GM12878 (cell line): ENCODE data around the gene TMEM144.

ENCODE experiments used
- TF ChIP-seq, protein P1 (sequence below), 3 experiments: IDR thresholded peaks in 2 of 3; conservative IDR thresholded peaks in 1 of 3; 2 replicates each; pipeline ENCODE4 v1.5.1; 2011; ENCODE audit warnings: low read depth in 3 of 3, low read length in 3 of 3, mild to moderate bottlenecking in 3 of 3, control low read depth in 2 of 3, moderate library complexity in 2 of 3, inconsistent platforms in 1 of 3, mixed read lengths in 1 of 3; ENCODE audit not compliant: control insufficient read depth in 2 of 3, insufficient read depth in 1 of 3; ENCODE audit errors: extremely low read depth in 1 of 3
- TF ChIP-seq, protein P2 (sequence below): IDR thresholded peaks from 2 replicates; pipeline ENCODE4 v1.6.1; 2011; ENCODE audit warnings: low read depth, mild to moderate bottlenecking, low read length, moderate library complexity, borderline replicate concordance; ENCODE audit errors: extremely low read depth

DNA sequence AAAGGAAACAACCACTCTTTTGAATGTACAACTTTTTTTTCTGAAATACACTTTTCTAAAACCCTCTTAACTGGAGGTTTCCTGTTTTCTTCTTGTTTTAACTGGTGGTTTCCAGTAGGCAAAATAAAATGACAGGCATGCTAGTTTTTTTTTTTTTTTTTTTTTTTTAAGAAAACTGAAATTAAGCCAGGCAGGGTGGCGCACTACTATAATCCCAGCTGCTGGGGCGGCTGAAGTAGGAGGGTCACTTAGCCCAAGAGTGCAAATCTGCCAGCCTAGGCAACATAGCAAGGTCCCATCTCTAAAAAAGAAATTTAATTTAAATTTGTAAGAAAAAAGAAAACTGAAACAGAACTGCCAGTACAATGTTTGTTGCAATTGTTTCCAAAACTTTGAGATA is 44.0 kb downstream of the TMEM144 start:
- TF ChIP-seq, protein P1, sequence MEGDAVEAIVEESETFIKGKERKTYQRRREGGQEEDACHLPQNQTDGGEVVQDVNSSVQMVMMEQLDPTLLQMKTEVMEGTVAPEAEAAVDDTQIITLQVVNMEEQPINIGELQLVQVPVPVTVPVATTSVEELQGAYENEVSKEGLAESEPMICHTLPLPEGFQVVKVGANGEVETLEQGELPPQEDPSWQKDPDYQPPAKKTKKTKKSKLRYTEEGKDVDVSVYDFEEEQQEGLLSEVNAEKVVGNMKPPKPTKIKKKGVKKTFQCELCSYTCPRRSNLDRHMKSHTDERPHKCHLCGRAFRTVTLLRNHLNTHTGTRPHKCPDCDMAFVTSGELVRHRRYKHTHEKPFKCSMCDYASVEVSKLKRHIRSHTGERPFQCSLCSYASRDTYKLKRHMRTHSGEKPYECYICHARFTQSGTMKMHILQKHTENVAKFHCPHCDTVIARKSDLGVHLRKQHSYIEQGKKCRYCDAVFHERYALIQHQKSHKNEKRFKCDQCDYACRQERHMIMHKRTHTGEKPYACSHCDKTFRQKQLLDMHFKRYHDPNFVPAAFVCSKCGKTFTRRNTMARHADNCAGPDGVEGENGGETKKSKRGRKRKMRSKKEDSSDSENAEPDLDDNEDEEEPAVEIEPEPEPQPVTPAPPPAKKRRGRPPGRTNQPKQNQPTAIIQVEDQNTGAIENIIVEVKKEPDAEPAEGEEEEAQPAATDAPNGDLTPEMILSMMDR (IDR thresholded peaks at IDR 0.05 in 2 of 3, conservative IDR thresholded peaks at IDR 0.05 in 1 of 3; ENCODE audit: control insufficient read depth in 2 of 3, extremely low read depth in 1 of 3, insufficient read depth in 1 of 3, low read depth in 3 of 3, low read length in 3 of 3), result no peak
- TF ChIP-seq, protein P2, sequence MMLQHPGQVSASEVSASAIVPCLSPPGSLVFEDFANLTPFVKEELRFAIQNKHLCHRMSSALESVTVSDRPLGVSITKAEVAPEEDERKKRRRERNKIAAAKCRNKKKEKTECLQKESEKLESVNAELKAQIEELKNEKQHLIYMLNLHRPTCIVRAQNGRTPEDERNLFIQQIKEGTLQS, result no peak
